ENCODE data around the gene SORL1-AS1.

The SORL1-AS1 gene

DNA sequence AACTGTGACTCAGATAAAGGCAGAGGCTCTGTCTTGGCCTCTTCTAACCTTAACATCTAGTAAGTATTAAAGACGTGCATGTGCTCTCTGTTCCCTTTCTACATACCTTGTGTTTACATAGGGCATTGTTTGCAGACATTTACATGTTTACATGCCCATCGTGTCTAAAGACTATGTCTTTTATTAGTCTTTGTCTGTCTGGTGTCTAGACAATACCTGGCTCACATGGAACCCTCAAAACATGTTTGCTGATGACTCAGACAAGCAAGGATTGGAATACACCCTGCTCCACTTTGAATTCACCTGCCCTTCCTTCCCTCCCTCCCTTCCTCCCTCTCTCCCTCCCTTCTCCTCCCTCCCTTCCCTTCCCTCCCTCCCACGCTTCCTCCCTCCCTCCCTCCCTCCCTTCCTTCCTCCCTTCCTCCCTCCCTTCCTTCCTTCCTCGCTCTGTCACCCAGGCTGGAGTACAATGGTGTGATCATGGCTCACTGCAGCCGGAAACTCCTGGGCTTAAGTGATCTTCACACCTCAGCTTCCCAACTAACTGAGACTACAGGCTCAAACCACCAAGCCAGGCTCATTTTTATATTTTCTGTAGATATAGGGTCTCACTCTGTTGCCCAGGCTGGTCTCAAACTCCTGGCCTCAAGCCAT lies 23.7 kb upstream of the SORL1-AS1 start:
- peaks cover 22% of the 10 kb centered on the region for H3K4me1 ChIP-seq (ENCODE audit: insufficient read depth, low read length, poor library complexity, severe bottlenecking)
- intact Hi-C loops (cut with micrococcal nuclease; ENCODE audit: unreplicated experiment) = no loop called here
- peaks cover 93% of the 10 kb centered on the region for H3K79me2 ChIP-seq (ENCODE audit: insufficient read depth, low read depth, low read length)

DNA sequence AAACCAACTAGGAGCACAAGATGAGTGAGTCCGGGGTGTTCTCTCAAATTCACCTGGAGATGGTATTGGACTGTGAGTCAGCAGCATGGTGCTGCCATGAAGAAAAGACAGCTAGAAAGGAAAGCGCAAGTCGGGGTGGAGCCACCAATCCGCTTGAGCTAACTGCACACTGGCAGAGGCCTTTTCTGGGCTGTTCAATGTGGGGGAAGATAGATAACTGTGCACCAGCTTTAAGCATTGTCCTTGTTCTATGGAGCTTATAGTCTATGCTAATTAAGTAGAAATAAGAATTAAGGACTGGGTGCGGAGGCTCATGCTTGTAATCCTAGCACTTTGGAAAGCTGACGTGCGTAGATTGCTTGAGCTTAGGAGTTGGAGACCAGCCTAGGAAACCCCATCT lies 21.9 kb upstream of the SORL1-AS1 start:
- no peaks in the 10 kb centered on the region for H3K9me3 ChIP-seq (ENCODE audit: low read length)
- H3K4me3 ChIP-seq (ENCODE audit: low read depth, low read length, poor library complexity, severe bottlenecking) = no peak overlapping the region
- no peak overlapping the region for H2AFZ ChIP-seq (ENCODE audit: low read length)
- peaks cover 98% of the 10 kb centered on the region for H3K79me2 ChIP-seq (ENCODE audit: insufficient read depth, low read depth, low read length)
- H3K36me3 ChIP-seq (ENCODE audit: insufficient read depth, low read length) = peaks cover 98% of the 10 kb centered on the region
- no peaks in the 10 kb centered on the region for H3K9me2 ChIP-seq (ENCODE audit: insufficient read depth, low read length)
- intact Hi-C loops (cut with micrococcal nuclease; ENCODE audit: unreplicated experiment) = no loop called here
- H4K20me1 ChIP-seq (ENCODE audit: insufficient read depth, low read length) = peaks cover 23% of the 10 kb centered on the region
- no peak overlapping the region for H3K27ac ChIP-seq (ENCODE audit: low read depth, low read length, poor library complexity, severe bottlenecking)
- POLR2A ChIA-PET = interaction anchor here (1.0 to 1.8 kb wide), 4 partner anchors 9 to 107 kb away, joined by 3 to 8 read pairs (median 4); no protein-coding TSS in a partner anchor
- CTCF ChIA-PET (ENCODE audit: unreplicated experiment) = no interaction called here
- no peak overlapping the region for H3K4me2 ChIP-seq (ENCODE audit: low read length)
- H3K4me1 ChIP-seq (ENCODE audit: insufficient read depth, low read length, poor library complexity, severe bottlenecking) = peaks cover 7% of the 10 kb centered on the region
- no peak for DNase-seq (ENCODE audit: low spot score)
- BruUV-seq (replicated peaks) = TSS peak; percentile 2
- TF ChIP-seq EZH2phosphoT487 (IDR thresholded peaks at IDR 0.05; ENCODE audit: borderline replicate concordance, low read depth, low read length) = no peak
- TF ChIP-seq, protein P1, sequence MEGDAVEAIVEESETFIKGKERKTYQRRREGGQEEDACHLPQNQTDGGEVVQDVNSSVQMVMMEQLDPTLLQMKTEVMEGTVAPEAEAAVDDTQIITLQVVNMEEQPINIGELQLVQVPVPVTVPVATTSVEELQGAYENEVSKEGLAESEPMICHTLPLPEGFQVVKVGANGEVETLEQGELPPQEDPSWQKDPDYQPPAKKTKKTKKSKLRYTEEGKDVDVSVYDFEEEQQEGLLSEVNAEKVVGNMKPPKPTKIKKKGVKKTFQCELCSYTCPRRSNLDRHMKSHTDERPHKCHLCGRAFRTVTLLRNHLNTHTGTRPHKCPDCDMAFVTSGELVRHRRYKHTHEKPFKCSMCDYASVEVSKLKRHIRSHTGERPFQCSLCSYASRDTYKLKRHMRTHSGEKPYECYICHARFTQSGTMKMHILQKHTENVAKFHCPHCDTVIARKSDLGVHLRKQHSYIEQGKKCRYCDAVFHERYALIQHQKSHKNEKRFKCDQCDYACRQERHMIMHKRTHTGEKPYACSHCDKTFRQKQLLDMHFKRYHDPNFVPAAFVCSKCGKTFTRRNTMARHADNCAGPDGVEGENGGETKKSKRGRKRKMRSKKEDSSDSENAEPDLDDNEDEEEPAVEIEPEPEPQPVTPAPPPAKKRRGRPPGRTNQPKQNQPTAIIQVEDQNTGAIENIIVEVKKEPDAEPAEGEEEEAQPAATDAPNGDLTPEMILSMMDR (conservative IDR thresholded peaks at IDR 0.05; ENCODE audit: low read length) = no peak

More for the DNA sequence above, 23.7 kb upstream of the SORL1-AS1 start:
- H4K20me1 ChIP-seq (ENCODE audit: insufficient read depth, low read length) = peaks cover 15% of the 10 kb centered on the region; the same call in 1 of the 2 replicates
- no peaks in the 10 kb centered on the region for H3K9me3 ChIP-seq (ENCODE audit: low read length)
- H2AFZ ChIP-seq (ENCODE audit: low read length) = no peak overlapping the region
- H3K27ac ChIP-seq (ENCODE audit: low read depth, low read length, poor library complexity, severe bottlenecking) = no peak overlapping the region
- BruUV-seq (replicated peaks) = no TSS peak
- ChIA-PET POLR2A (interaction anchor here (1.0 kb wide), 1 partner anchor 18 kb away, joined by 3 read pairs; no protein-coding TSS in a partner anchor), CTCF (ENCODE audit: unreplicated experiment) (no interaction called here)
- H3K9me2 ChIP-seq (ENCODE audit: insufficient read depth, low read length) = no peaks in the 10 kb centered on the region
- no peak for TF ChIP-seq EZH2phosphoT487 (IDR thresholded peaks at IDR 0.05; ENCODE audit: borderline replicate concordance, low read depth, low read length)
- TF ChIP-seq, protein P1 (conservative IDR thresholded peaks at IDR 0.05; ENCODE audit: low read length) = no peak
- DNase-seq (ENCODE audit: low spot score) = no peak
- H3K4me2 ChIP-seq (ENCODE audit: low read length) = no peak overlapping the region
- H3K4me3 ChIP-seq (ENCODE audit: low read depth, low read length, poor library complexity, severe bottlenecking) = no peak overlapping the region
- H3K36me3 ChIP-seq (ENCODE audit: insufficient read depth, low read length) = peaks cover 88% of the 10 kb centered on the region

DNA sequence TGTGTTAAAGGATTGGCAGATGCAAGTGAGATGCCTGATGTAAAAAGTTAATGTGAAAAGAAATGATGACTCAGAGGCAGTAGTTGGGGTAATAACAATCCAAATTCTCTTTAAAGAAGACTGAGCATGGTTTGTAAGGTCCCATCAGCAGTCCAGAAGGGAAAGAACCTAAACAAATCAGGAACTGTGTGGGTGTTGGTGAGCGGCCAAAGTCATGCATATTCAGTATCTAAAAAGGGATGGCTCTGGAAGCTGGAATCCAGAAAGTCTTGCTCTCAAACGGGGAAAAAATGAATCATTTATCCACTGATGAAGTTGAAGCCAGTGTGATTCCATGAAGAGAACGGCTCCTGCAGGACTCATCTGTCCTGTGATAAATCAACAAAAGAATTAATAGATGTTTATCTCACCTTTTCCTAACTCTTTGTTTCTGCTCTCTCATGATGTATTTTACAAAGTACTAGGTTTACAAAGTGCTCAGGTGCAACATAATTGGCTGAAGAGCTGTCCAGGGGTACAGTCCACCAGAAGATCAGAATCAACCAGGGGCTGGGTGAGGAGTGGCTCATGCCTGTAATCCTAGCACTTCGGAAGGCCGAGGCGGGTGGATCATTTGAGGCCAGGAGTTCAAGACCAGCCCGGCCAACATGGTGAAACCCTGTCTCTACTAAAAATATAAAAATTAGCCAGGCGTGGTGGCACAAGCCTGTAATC lies 20.5 kb upstream of the SORL1-AS1 start:
- peaks cover 98% of the 10 kb centered on the region for H3K36me3 ChIP-seq (ENCODE audit: insufficient read depth, low read length)
- H3K4me3 ChIP-seq (ENCODE audit: low read depth, low read length, poor library complexity, severe bottlenecking) = no peak overlapping the region
- H3K4me2 ChIP-seq (ENCODE audit: low read length) = no peak overlapping the region
- peaks cover 15% of the 10 kb centered on the region for H3K4me1 ChIP-seq (ENCODE audit: insufficient read depth, low read length, poor library complexity, severe bottlenecking)
- no peak overlapping the region for H3K27ac ChIP-seq (ENCODE audit: low read depth, low read length, poor library complexity, severe bottlenecking)
- intact Hi-C loops (cut with micrococcal nuclease; ENCODE audit: unreplicated experiment) = no loop called here
- ChIA-PET CTCF (ENCODE audit: unreplicated experiment) (no interaction called here), POLR2A (interaction anchor here (0.6 to 1.8 kb wide), 2 partner anchors 11 to 121 kb away, joined by 3 to 8 read pairs; no protein-coding TSS in a partner anchor)
- no peaks in the 10 kb centered on the region for H3K9me3 ChIP-seq (ENCODE audit: low read length)
- no peak overlapping the region for H2AFZ ChIP-seq (ENCODE audit: low read length)
- H3K79me2 ChIP-seq (ENCODE audit: insufficient read depth, low read depth, low read length) = peaks cover 98% of the 10 kb centered on the region
- DNase-seq (ENCODE audit: low spot score) = no peak
- TF ChIP-seq, protein P1 (conservative IDR thresholded peaks at IDR 0.05; ENCODE audit: low read length) = no peak
- TF ChIP-seq EZH2phosphoT487 (IDR thresholded peaks at IDR 0.05; ENCODE audit: borderline replicate concordance, low read depth, low read length) = no peak
- H3K9me2 ChIP-seq (ENCODE audit: insufficient read depth, low read length) = no peaks in the 10 kb centered on the region
- H4K20me1 ChIP-seq (ENCODE audit: insufficient read depth, low read length) = peaks cover 37% of the 10 kb centered on the region
- no TSS peak for BruUV-seq (replicated peaks)
